Measurements from ENCODE around the gene UBTD2. TPM values are rescaled to one million over a fixed set of nuclear protein-coding genes. Genes with fewer than 3 reads are reported as not detected.

UBTD2 gene
- total and polyA plus RNA-seq, 9 donors = 17.0 to 31.5 (median 28.6) TPM

- Histone ChIP-seq H3K4me1 (ENCODE audit: insufficient read depth) (no peaks in the 10 kb centered on the region), H3K9me3 (peaks cover 0 to 4% of the 10 kb centered on the region in 2 donors), H3K27me3 (no peaks in the 10 kb centered on the region), H3K4me3 (no peak overlapping the region), H3K27ac (no peak overlapping the region), H3K36me3 (no peaks in the 10 kb centered on the region)
- WGBS, 3 donors = 91 to 98% (median 95%) methylated on average over 2 of the region's 2 CpGs
- DNase-seq = no peak
- intact Hi-C loops (cut with DNase I) = no loop called here
- TF ChIP-seq, protein P1, sequence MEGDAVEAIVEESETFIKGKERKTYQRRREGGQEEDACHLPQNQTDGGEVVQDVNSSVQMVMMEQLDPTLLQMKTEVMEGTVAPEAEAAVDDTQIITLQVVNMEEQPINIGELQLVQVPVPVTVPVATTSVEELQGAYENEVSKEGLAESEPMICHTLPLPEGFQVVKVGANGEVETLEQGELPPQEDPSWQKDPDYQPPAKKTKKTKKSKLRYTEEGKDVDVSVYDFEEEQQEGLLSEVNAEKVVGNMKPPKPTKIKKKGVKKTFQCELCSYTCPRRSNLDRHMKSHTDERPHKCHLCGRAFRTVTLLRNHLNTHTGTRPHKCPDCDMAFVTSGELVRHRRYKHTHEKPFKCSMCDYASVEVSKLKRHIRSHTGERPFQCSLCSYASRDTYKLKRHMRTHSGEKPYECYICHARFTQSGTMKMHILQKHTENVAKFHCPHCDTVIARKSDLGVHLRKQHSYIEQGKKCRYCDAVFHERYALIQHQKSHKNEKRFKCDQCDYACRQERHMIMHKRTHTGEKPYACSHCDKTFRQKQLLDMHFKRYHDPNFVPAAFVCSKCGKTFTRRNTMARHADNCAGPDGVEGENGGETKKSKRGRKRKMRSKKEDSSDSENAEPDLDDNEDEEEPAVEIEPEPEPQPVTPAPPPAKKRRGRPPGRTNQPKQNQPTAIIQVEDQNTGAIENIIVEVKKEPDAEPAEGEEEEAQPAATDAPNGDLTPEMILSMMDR (IDR thresholded peaks at IDR 0.05) = no peak
- TF ChIP-seq EP300 (IDR thresholded peaks at IDR 0.05) (no peak), POLR2A (IDR thresholded peaks at IDR 0.05) (no peak)
Measured at GRCh38 chr5:172219296-172219695, 64.3 kb downstream of the UBTD2 start.

- WGBS, 3 donors = 95 to 99% (median 99%) methylated on average over 3 of the region's 3 CpGs
- no peaks in the 10 kb centered on the region for H3K36me3 ChIP-seq
Measured at GRCh38 chr5:172216345-172216744, 67.2 kb downstream of the UBTD2 start.

DNA sequence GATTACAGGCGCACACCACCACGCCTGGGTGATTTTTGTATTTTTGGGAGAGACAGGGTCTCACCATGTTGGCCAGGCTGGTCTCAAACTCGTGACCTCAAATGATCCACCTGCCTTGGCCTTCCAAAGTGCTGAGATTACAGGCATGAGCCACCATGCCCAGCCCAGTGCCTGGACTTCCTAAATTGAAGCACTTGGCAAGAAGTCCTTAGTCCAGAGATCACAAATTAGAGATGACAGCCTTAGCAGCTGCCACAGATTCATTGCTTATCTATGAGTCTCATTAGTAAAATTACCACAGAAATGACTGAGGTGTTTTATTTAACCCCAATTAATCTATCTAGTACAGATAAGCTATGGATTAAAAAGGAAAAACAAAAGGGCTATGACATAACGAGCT lies 70.4 kb downstream of the UBTD2 start:
- Histone ChIP-seq H3K9me3 (no peaks in the 10 kb centered on the region), H3K27ac (no peak overlapping the region), H3K36me3 (no peaks in the 10 kb centered on the region), H3K27me3 (no peaks in the 10 kb centered on the region), H3K4me3 (no peak overlapping the region), H3K4me1 (ENCODE audit: insufficient read depth) (no peaks in the 10 kb centered on the region)
- WGBS, 3 donors = 91 to 96% (median 95%) methylated on average over 4 of the region's 4 CpGs
- intact Hi-C loops (cut with DNase I) = no loop called here
- no peak for DNase-seq
- TF ChIP-seq POLR2A (IDR thresholded peaks at IDR 0.05) = no peak
- TF ChIP-seq EP300 (IDR thresholded peaks at IDR 0.05) = no peak

More at GRCh38 chr5:172216345-172216744, 67.2 kb downstream of the UBTD2 start:
- no peak overlapping the region for H3K4me3 ChIP-seq
- intact Hi-C loops (cut with DNase I) = no loop called here
- H3K9me3 ChIP-seq = peaks cover 0 to 4% of the 10 kb centered on the region in 2 donors
- H3K27me3 ChIP-seq = no peaks in the 10 kb centered on the region
- DNase-seq = no peak
- H3K27ac ChIP-seq = no peak overlapping the region
- TF ChIP-seq POLR2A (IDR thresholded peaks at IDR 0.05) = no peak
- TF ChIP-seq, protein P1 (IDR thresholded peaks at IDR 0.05) = no peak
- no peaks in the 10 kb centered on the region for H3K4me1 ChIP-seq (ENCODE audit: insufficient read depth)

GRCh38 chr5:172211676-172212075 lies 71.9 kb downstream of the UBTD2 start:
- Histone ChIP-seq H3K9me3 (no peaks in the 10 kb centered on the region), H3K27ac (no peak overlapping the region), H3K36me3 (no peaks in the 10 kb centered on the region), H3K4me3 (no peak overlapping the region), H3K27me3 (no peaks in the 10 kb centered on the region), H3K4me1 (ENCODE audit: insufficient read depth) (no peaks in the 10 kb centered on the region)
- TF ChIP-seq POLR2A (IDR thresholded peaks at IDR 0.05) (no peak), EP300 (IDR thresholded peaks at IDR 0.05) (no peak)
- TF ChIP-seq, protein P1 (IDR thresholded peaks at IDR 0.05) = no peak
- intact Hi-C loops (cut with DNase I) = no loop called here
- WGBS, 3 donors = 92 to 97% (median 94%) methylated on average over 8 of the region's 8 CpGs
- DNase-seq = no peak

- WGBS, 3 donors = 89 to 97% (median 93%) methylated on average over 2 of the region's 2 CpGs
- no peak overlapping the region for H3K4me3 ChIP-seq
- TF ChIP-seq, protein P1 (IDR thresholded peaks at IDR 0.05) = no peak
- no peak for TF ChIP-seq POLR2A (IDR thresholded peaks at IDR 0.05)
- no peak for TF ChIP-seq EP300 (IDR thresholded peaks at IDR 0.05)
- DNase-seq = no peak
- H3K36me3 ChIP-seq = no peaks in the 10 kb centered on the region
- no peaks in the 10 kb centered on the region for H3K4me1 ChIP-seq (ENCODE audit: insufficient read depth)
- no peaks in the 10 kb centered on the region for H3K9me3 ChIP-seq
- intact Hi-C loops (cut with DNase I) = no loop called here
- no peak overlapping the region for H3K27ac ChIP-seq
- no peaks in the 10 kb centered on the region for H3K27me3 ChIP-seq
Measured at GRCh38 chr5:172209714-172210113, 73.8 kb downstream of the UBTD2 start.
